Measurements from ENCODE around the gene ZNF681. TPM values are rescaled to one million over a fixed set of nuclear protein-coding genes. Genes with fewer than 3 reads are reported as not detected.

ZNF681 gene
- polyA plus RNA-seq, 1 of the 3 experiments (the other 2 are of a cell fraction): 0.38 TPM

- Histone ChIP-seq H3K27me3 (ENCODE audit: insufficient read depth) (no peaks in the 10 kb centered on the region), H3K4me1 (ENCODE audit: control insufficient read depth in 1 of 2, insufficient read depth in 2 of 2, low read depth in 1 of 2, low read length in 1 of 2) (peaks cover 0 to 9% of the 10 kb centered on the region in 2 experiments; a peak in 3 of 4 replicates), H2AFZ (ENCODE audit: low read depth) (no peak overlapping the region), H3F3A (replicated peaks; ENCODE audit: insufficient read depth) (no peaks in the 10 kb centered on the region), H3K9me3 (0 out of 2 replicates have a peak, but pooled peaks cover under 1% of the 10 kb centered on the region), H3K4me2 (no peak overlapping the region), H3K27ac (ENCODE audit: low read depth in 2 of 2, low read length in 1 of 2) (no peak overlapping the region), H4K20me1 (ENCODE audit: insufficient read depth) (no peaks in the 10 kb centered on the region), H3K36me3 (replicated peaks in 1 of 2; ENCODE audit: control insufficient read depth in 1 of 2, insufficient read depth in 2 of 2, low read length in 1 of 2) (peaks cover 0 to 8% of the 10 kb centered on the region in 2 experiments), H3K9me2 (no peaks in the 10 kb centered on the region), H3K79me2 (ENCODE audit: insufficient read depth) (peaks cover 16% of the 10 kb centered on the region; the same call in 1 of the 2 replicates), H3K4me3 (ENCODE audit: low read depth in 2 of 2, low read length in 1 of 2) (no peak overlapping the region), H3K9ac (no peak overlapping the region)
- ChIA-PET POLR2A (interaction anchor here (0.7 kb wide), 1 partner anchor 20 kb away, joined by 3 read pairs; no protein-coding TSS in a partner anchor), CTCF (interaction anchor here (0.6 to 1.7 kb wide), 2 partner anchors 9 to 33 kb away, joined by 3 read pairs; no protein-coding TSS in a partner anchor)
- TF ChIP-seq CHD2 (IDR thresholded peaks at IDR 0.05; ENCODE audit: low read length, partially characterized antibody) (no peak), MEF2A (IDR thresholded peaks at IDR 0.05; ENCODE audit: borderline replicate concordance, low read depth) (no peak), RAD21 (IDR thresholded peaks at IDR 0.05; ENCODE audit: low read length) (no peak), TEAD4 (IDR thresholded peaks at IDR 0.05; ENCODE audit: borderline replicate concordance, insufficient read depth) (no peak), GABPA (IDR thresholded peaks at IDR 0.05; ENCODE audit: low read depth) (no peak), MXI1 (IDR thresholded peaks at IDR 0.05; ENCODE audit: low read depth, low read length) (no peak), FOSL2 (IDR thresholded peaks at IDR 0.05; ENCODE audit: borderline replicate concordance, low read depth) (no peak), TAF1 (IDR thresholded peaks at IDR 0.05; ENCODE audit: borderline replicate concordance, low read depth, low read length) (no peak), GATA2 (CRISPR knock-in tag; IDR thresholded peaks at IDR 0.05) (no peak), RCOR1 (IDR thresholded peaks at IDR 0.05; ENCODE audit: low read length) (no peak), MAX (IDR thresholded peaks at IDR 0.05; ENCODE audit: low read depth) (no peak), NFIC (IDR thresholded peaks at IDR 0.05; ENCODE audit: borderline replicate concordance) (no peak), NRF1 (IDR thresholded peaks at IDR 0.05; ENCODE audit: low read depth, low read length) (no peak), IRF3 (IDR thresholded peaks at IDR 0.05; ENCODE audit: low read depth, low read length) (no peak), YY1 (IDR thresholded peaks at IDR 0.05; ENCODE audit: low read depth) (no peak), ZBTB33 (IDR thresholded peaks at IDR 0.05; ENCODE audit: borderline replicate concordance, low read depth) (no peak)
- 79% methylated on average over 3 of the region's 3 CpGs for WGBS (ENCODE audit: low lambda C conversion rate)
- no peak for DNase-seq
Measured at GRCh38 chr19:23800271-23800670, 41.6 kb upstream of the ZNF681 start.

All from SK-N-SH (cell line).